Measurements from ENCODE around the gene COX6B1.

Gene COX6B1

DNA sequence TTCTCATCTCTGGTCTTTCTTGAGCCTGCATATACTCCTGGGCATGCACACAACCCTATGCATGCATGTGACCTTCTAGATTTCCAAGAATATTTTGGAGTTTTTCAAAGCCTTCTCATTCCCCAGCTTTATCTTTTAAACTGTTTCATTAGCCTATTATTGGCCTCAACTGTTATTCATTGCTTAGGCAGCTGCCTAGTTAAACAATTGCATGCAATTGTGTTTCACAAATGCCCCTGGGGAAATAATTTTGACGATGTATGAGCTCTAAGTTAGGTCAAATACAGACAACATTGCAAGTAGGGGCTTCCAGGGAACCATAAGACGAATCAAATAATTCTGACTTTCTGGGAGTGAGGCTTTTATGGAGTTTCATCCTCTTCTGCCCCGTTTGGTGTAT lies 15.9 kb downstream of the COX6B1 start:
- CTCF ChIA-PET, result interaction anchor here (0.6 to 1.4 kb wide), 3 partner anchors 29 to 156 kb away, joined by 3 to 7 read pairs (median 3); no protein-coding TSS in a partner anchor
- POLR2A ChIA-PET, result interaction anchor here (0.7 to 6.5 kb wide), 3 partner anchors 10 to 16 kb away, joined by 3 to 65 read pairs (median 4); partner anchors contain the start of gene COX6B1

DNA sequence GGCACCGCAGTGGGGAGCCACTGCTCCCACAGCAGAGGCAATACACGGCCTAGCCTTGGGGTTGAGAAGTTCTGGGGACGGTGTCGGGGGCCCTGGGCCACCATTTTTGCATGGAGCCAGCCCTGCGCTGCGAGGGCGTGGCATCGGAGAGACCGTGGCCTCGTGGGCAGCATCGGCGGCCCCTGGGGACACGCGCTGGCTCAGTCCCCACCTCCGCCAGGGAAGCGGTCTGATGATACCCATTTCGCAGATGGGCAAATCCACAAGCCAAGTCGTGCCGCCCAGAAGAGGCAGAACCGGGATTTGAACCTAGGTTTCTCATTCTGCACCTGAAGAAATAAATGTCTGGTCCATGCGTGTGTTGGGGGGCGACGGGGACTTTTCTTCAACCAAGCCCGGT lies 17.0 kb downstream of the COX6B1 start:
- ChIA-PET POLR2A (interaction anchor here (6.5 kb wide), 1 partner anchor 17 kb away, joined by 65 read pairs; the partner anchor contains the start of gene COX6B1), CTCF (no interaction called here)
- H3K9me3 ChIP-seq (ENCODE audit: control insufficient read depth, insufficient read depth, low read depth, low read length), result no peaks in the 10 kb centered on the region
- H3K4me3 ChIP-seq (ENCODE audit: low read depth, low read length), result no peak overlapping the region
- no peaks in the 10 kb centered on the region for H3K4me1 ChIP-seq (ENCODE audit: control insufficient read depth, insufficient read depth, low read length)
- H3K36me3 ChIP-seq (ENCODE audit: control insufficient read depth in 2 of 2, insufficient read depth in 1 of 2, low read length in 2 of 2), result peaks cover 4 to 13% of the 10 kb centered on the region in 2 experiments; a peak in 2 of 3 replicates
- H3K27ac ChIP-seq (ENCODE audit: extremely low read depth, low read depth, low read length), result no peak overlapping the region
- TF ChIP-seq ZNF394 (tag by site-specific recombination; IDR thresholded peaks at IDR 0.05; ENCODE audit: borderline replicate concordance) (no peak), ZNF335 (tag by site-specific recombination; conservative IDR thresholded peaks at IDR 0.05) (no peak), REPIN1 (tag by site-specific recombination; IDR thresholded peaks at IDR 0.05; ENCODE audit: low read depth) (no peak), ZNF221 (tag by site-specific recombination; IDR thresholded peaks at IDR 0.05; ENCODE audit: borderline replicate concordance) (no peak), ZNF37A (tag by site-specific recombination; IDR thresholded peaks at IDR 0.05) (no peak), ZNF157 (tag by site-specific recombination; IDR thresholded peaks at IDR 0.05) (no peak), ZNF16 (tag by site-specific recombination; IDR thresholded peaks at IDR 0.05; ENCODE audit: low read depth) (no peak), ZNF341 (tag by site-specific recombination; IDR thresholded peaks at IDR 0.05; ENCODE audit: low read depth) (no peak), ZNF426 (tag by site-specific recombination; IDR thresholded peaks at IDR 0.05) (no peak), GLIS2 (tag by site-specific recombination; IDR thresholded peaks at IDR 0.05) (no peak), ZFP3 (tag by site-specific recombination; IDR thresholded peaks at IDR 0.05; ENCODE audit: low read depth) (no peak), ZBTB8A (tag by site-specific recombination; IDR thresholded peaks at IDR 0.05) (no peak), ZNF391 (tag by site-specific recombination; IDR thresholded peaks at IDR 0.05; ENCODE audit: borderline replicate concordance, low read depth) (no peak), ZBTB48 (tag by site-specific recombination; IDR thresholded peaks at IDR 0.05) (no peak), ZNF112 (tag by site-specific recombination; IDR thresholded peaks at IDR 0.05) (no peak), ZNF211 (tag by site-specific recombination; IDR thresholded peaks at IDR 0.05; ENCODE audit: low read depth) (no peak)
- TF ChIP-seq, protein P1, sequence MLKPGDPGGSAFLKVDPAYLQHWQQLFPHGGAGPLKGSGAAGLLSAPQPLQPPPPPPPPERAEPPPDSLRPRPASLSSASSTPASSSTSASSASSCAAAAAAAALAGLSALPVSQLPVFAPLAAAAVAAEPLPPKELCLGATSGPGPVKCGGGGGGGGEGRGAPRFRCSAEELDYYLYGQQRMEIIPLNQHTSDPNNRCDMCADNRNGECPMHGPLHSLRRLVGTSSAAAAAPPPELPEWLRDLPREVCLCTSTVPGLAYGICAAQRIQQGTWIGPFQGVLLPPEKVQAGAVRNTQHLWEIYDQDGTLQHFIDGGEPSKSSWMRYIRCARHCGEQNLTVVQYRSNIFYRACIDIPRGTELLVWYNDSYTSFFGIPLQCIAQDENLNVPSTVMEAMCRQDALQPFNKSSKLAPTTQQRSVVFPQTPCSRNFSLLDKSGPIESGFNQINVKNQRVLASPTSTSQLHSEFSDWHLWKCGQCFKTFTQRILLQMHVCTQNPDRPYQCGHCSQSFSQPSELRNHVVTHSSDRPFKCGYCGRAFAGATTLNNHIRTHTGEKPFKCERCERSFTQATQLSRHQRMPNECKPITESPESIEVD (tag by site-specific recombination; IDR thresholded peaks at IDR 0.05), result no peak

More for the DNA sequence above, 15.9 kb downstream of the COX6B1 start:
- H3K27ac ChIP-seq (ENCODE audit: extremely low read depth, low read depth, low read length), result no peak overlapping the region
- no peaks in the 10 kb centered on the region; the same call in 1 of the 2 replicates for H3K9me3 ChIP-seq (ENCODE audit: control insufficient read depth, insufficient read depth, low read depth, low read length)
- TF ChIP-seq, protein P2, sequence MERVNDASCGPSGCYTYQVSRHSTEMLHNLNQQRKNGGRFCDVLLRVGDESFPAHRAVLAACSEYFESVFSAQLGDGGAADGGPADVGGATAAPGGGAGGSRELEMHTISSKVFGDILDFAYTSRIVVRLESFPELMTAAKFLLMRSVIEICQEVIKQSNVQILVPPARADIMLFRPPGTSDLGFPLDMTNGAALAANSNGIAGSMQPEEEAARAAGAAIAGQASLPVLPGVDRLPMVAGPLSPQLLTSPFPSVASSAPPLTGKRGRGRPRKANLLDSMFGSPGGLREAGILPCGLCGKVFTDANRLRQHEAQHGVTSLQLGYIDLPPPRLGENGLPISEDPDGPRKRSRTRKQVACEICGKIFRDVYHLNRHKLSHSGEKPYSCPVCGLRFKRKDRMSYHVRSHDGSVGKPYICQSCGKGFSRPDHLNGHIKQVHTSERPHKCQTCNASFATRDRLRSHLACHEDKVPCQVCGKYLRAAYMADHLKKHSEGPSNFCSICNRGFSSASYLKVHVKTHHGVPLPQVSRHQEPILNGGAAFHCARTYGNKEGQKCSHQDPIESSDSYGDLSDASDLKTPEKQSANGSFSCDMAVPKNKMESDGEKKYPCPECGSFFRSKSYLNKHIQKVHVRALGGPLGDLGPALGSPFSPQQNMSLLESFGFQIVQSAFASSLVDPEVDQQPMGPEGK (tag by site-specific recombination; IDR thresholded peaks at IDR 0.05), result no peak
- TF ChIP-seq ZNF76 (tag by site-specific recombination; IDR thresholded peaks at IDR 0.05; ENCODE audit: borderline replicate concordance, low read depth) (no peak), ZNF37A (tag by site-specific recombination; IDR thresholded peaks at IDR 0.05) (no peak), ZNF174 (tag by site-specific recombination; IDR thresholded peaks at IDR 0.05) (no peak), SP3 (tag by site-specific recombination; IDR thresholded peaks at IDR 0.05) (no peak), HOXC10 (CRISPR knock-in tag; IDR thresholded peaks at IDR 0.05) (no peak), FEZF1 (tag by site-specific recombination; IDR thresholded peaks at IDR 0.05) (no peak), ZBTB7A (tag by site-specific recombination; IDR thresholded peaks at IDR 0.05; ENCODE audit: low read depth) (no peak), ZNF350 (tag by site-specific recombination; IDR thresholded peaks at IDR 0.05) (no peak), ZNF664 (tag by site-specific recombination; IDR thresholded peaks at IDR 0.05) (no peak)
- TF ChIP-seq, protein P3, sequence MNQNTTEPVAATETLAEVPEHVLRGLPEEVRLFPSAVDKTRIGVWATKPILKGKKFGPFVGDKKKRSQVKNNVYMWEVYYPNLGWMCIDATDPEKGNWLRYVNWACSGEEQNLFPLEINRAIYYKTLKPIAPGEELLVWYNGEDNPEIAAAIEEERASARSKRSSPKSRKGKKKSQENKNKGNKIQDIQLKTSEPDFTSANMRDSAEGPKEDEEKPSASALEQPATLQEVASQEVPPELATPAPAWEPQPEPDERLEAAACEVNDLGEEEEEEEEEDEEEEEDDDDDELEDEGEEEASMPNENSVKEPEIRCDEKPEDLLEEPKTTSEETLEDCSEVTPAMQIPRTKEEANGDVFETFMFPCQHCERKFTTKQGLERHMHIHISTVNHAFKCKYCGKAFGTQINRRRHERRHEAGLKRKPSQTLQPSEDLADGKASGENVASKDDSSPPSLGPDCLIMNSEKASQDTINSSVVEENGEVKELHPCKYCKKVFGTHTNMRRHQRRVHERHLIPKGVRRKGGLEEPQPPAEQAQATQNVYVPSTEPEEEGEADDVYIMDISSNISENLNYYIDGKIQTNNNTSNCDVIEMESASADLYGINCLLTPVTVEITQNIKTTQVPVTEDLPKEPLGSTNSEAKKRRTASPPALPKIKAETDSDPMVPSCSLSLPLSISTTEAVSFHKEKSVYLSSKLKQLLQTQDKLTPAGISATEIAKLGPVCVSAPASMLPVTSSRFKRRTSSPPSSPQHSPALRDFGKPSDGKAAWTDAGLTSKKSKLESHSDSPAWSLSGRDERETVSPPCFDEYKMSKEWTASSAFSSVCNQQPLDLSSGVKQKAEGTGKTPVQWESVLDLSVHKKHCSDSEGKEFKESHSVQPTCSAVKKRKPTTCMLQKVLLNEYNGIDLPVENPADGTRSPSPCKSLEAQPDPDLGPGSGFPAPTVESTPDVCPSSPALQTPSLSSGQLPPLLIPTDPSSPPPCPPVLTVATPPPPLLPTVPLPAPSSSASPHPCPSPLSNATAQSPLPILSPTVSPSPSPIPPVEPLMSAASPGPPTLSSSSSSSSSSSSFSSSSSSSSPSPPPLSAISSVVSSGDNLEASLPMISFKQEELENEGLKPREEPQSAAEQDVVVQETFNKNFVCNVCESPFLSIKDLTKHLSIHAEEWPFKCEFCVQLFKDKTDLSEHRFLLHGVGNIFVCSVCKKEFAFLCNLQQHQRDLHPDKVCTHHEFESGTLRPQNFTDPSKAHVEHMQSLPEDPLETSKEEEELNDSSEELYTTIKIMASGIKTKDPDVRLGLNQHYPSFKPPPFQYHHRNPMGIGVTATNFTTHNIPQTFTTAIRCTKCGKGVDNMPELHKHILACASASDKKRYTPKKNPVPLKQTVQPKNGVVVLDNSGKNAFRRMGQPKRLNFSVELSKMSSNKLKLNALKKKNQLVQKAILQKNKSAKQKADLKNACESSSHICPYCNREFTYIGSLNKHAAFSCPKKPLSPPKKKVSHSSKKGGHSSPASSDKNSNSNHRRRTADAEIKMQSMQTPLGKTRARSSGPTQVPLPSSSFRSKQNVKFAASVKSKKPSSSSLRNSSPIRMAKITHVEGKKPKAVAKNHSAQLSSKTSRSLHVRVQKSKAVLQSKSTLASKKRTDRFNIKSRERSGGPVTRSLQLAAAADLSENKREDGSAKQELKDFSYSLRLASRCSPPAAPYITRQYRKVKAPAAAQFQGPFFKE (tag by site-specific recombination; IDR thresholded peaks at IDR 0.05; ENCODE audit: borderline replicate concordance), result no peak
- H3K36me3 ChIP-seq (ENCODE audit: control insufficient read depth in 2 of 2, insufficient read depth in 1 of 2, low read length in 2 of 2), result peaks cover 13 to 25% of the 10 kb centered on the region in 2 experiments
- H3K4me3 ChIP-seq (ENCODE audit: low read depth, low read length), result no peak overlapping the region
- no peaks in the 10 kb centered on the region for H3K4me1 ChIP-seq (ENCODE audit: control insufficient read depth, insufficient read depth, low read length)

Data from HEK293 (cell line).